ENCODE results near the gene SLC6A17.

Gene SLC6A17

GRCh38 chr1:110205591-110206155 lies 55.4 kb downstream of the SLC6A17 start:
- no peak for DNase-seq

- no peak for DNase-seq
These were observed 56.1 kb downstream of the SLC6A17 start for GRCh38 chr1:110206261-110206920.

- no peak for DNase-seq
These were observed 57.5 kb downstream of the SLC6A17 start for GRCh38 chr1:110207831-110208230.

- DNase-seq = no peak
These were observed 58.8 kb downstream of the SLC6A17 start for GRCh38 chr1:110208916-110209645.

- no peak for DNase-seq
These were observed 59.7 kb downstream of the SLC6A17 start, which contains the start of gene KCNC4 for GRCh38 chr1:110209715-110210603. KCNC4 (plus strand) TSS chr1:110210314; CDS start chr1:110211500, 1,186 bp downstream.

- no peak for DNase-seq
These were observed 60.6 kb downstream of the SLC6A17 start for GRCh38 chr1:110210604-110211495.

GRCh38 chr1:110211496-110212168 lies 61.3 kb downstream of the SLC6A17 start:
- no peak for DNase-seq

- no peak for DNase-seq
These were observed 62.2 kb downstream of the SLC6A17 start for GRCh38 chr1:110212169-110213142.

GRCh38 chr1:110213143-110213540 lies 62.8 kb downstream of the SLC6A17 start:
- no peak for DNase-seq

GRCh38 chr1:110214454-110215404 lies 64.4 kb downstream of the SLC6A17 start:
- DNase-seq = no peak

- DNase-seq = no peak
These were observed 65.6 kb downstream of the SLC6A17 start for GRCh38 chr1:110215621-110216515.

GRCh38 chr1:110216844-110217444 lies 66.7 kb downstream of the SLC6A17 start:
- DNase-seq = no peak

- no peak for DNase-seq
These were observed 67.8 kb downstream of the SLC6A17 start for GRCh38 chr1:110218137-110218536.

GRCh38 chr1:110218739-110219138 lies 68.4 kb downstream of the SLC6A17 start:
- DNase-seq = no peak

GRCh38 chr1:110220324-110220723 lies 70.0 kb downstream of the SLC6A17 start:
- no peak for DNase-seq

GRCh38 chr1:110221119-110221518 lies 70.8 kb downstream of the SLC6A17 start:
- no peak for DNase-seq

- no peak for DNase-seq
These were observed 72.8 kb downstream of the SLC6A17 start for GRCh38 chr1:110223127-110223526.
